ENCODE measurements around the gene MGRN1.

DNA sequence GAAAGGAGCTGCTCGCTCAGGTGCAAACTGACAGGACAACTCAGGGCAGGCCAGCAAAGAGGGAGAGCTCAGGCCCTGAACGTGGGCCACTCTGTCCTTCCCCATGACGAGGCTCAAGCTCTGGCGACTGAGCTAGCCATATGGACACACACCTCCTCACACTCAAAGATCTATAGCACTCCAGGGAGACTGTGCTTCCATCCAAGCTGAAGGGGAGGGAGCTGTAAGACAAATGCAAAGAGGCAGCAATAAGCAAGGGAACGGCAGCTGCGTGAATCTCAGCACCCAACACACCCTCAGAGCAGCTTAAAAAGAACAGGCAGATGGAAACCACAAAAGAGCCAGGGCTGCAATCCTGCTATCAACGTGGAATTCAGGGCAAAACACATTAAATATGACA, 82.2 kb downstream of the MGRN1 start:
- TF ChIP-seq, protein P1, sequence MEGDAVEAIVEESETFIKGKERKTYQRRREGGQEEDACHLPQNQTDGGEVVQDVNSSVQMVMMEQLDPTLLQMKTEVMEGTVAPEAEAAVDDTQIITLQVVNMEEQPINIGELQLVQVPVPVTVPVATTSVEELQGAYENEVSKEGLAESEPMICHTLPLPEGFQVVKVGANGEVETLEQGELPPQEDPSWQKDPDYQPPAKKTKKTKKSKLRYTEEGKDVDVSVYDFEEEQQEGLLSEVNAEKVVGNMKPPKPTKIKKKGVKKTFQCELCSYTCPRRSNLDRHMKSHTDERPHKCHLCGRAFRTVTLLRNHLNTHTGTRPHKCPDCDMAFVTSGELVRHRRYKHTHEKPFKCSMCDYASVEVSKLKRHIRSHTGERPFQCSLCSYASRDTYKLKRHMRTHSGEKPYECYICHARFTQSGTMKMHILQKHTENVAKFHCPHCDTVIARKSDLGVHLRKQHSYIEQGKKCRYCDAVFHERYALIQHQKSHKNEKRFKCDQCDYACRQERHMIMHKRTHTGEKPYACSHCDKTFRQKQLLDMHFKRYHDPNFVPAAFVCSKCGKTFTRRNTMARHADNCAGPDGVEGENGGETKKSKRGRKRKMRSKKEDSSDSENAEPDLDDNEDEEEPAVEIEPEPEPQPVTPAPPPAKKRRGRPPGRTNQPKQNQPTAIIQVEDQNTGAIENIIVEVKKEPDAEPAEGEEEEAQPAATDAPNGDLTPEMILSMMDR (IDR thresholded peaks at IDR 0.05), result no peak
- TF ChIP-seq POLR2A (IDR thresholded peaks at IDR 0.05) (no peak), EP300 (IDR thresholded peaks at IDR 0.05) (no peak)
